ENCODE data around the gene CDC34. TPM values are rescaled to one million over a fixed set of nuclear protein-coding genes. Genes with fewer than 3 reads are reported as not detected.

CDC34 gene
- total RNA-seq, 1 donor from 2014 or later: 110 TPM

DNA sequence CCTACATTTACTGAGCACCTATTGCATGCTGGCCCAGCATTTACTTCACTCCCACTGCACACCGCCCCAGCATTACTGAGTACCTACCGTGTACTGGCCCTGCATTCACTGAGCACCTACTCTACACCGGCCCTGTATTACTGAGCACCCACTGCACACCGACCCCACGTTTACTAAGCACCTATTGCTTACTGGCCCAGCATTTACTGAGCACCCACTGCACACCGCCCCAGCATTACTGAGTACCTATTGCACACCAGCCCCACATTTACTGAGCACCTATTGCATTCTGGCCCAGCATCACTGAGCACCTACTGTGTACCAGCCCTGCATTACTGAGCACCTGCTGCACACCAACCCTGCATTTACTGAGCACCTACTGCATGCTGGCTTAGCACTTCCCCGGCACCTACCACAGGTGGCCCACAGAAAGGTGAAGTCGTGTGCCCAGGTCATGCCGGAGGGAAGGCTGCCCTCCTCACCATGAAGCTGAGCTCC, 17.3 kb upstream of the CDC34 start:
- ATAC-seq (no peak), DNase-seq (no peak)
- intact Hi-C loops (cut with micrococcal nuclease): no loop called here

DNA sequence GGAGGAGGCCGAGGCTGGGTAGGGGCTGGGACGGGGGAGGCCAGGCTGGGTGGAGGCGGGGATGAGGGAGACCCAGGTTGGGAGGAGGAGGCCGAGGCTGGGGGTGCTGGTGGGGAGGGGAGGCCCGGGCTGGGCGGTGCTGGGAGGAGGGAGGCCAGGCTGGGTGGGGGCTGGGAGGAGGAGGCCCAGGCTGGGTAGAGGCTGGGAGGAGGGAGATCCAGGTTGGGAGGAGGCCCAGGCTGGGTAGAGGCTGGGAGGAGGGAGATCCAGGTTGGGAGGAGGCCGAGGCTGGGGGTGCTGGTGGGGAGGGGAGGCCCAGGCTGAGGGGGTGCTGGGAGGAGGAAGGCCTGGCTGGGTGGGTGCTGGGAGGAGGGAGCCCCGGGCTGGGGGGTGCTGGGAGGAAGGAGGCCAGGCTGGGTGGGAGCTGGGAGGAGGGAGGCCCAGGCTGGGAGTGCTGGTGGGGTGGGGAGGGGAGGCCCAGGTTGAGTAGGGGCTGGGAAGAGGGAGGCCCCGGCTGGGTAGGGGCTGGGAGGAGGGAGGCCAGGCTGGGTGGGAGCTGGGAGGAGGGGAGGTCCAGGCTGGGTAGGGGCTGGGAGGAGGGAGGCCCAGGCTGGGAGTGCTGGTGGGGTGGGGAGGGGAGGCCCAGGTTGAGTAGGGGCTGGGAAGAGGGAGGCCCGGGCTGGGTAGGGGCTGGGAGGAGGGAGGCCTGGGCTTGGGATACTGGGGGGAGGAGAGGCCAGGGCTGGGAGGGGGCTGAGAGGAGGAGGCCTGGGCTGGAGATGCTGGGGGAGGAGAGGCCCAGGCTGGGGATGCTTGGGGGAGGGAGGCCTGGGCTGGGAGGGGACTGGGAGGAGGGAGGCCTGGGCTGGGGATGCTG, 13.6 kb upstream of the CDC34 start:
- no peak for DNase-seq
- intact Hi-C loops (cut with micrococcal nuclease): no loop called here
- peak; percentile 14 for ATAC-seq

DNA sequence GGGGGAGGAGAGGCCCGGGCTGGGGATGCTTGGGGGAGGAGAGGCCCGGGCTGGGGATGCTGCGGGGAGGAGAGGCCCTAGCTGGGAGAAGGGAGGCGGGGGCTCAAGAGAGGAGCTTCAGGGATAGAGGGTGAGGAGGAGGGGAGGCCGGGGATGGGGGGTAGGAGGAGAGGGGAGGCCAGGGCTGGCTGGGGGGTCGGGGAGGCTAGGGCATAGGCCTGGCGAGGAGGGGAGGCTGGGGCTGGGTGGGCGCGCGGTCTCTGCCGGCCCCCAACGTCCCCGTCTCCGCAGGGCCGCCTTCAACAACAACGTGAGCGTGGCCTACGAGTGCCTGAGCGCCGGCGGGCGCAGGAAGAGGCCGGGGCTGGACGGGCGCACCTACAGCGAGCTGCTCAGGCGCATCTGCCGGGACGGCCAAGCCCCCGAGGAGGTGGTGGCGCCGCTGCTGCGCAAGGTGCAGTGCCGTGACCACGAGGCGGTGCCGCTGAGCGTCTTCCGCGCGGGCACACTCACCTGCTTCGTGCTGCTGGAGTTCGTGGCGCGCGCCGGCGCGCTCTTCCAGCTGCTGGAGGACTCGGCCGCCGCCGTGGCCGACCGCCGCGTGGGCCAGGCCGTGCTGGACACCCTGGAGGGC, 12.8 kb upstream of the CDC34 start:
- ATAC-seq (peak; percentile 22), DNase-seq (no peak)

GRCh38 chr19:519449-519865, 12.1 kb upstream of the CDC34 start:
- intact Hi-C loops (cut with micrococcal nuclease): no loop called here
- DNase-seq: no peak
- no peak for ATAC-seq

More for the DNA sequence above, 12.8 kb upstream of the CDC34 start:
- intact Hi-C loops (cut with micrococcal nuclease): no loop called here

DNA sequence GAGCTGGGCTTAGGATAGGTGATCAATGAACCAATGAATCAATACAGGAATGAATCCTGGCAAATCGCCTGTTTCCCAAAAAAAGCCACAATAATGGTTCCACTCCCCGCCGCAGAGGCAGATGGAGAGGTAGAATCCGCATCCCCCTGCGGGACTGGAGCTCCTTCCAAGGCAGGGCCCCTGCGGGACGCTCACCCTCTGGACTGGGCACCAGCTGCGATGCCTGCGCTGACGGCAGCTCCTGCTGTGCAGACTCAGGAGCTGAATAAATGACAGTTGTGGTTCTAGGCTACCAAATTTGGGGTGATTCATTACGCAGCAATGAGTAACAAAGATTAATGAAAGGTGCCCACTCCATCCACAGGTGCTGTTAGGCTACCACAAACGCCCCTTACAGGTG, 8.8 kb upstream of the CDC34 start:
- intact Hi-C loops (cut with micrococcal nuclease): no loop called here
- no peak for ATAC-seq
- DNase-seq: no peak

- DNase-seq: no peak
- peak; percentile 62 for ATAC-seq
- intact Hi-C loops (cut with micrococcal nuclease): no loop called here
Observed at GRCh38 chr19:524062-524674, 7.4 kb upstream of the CDC34 start.

GRCh38 chr19:525029-525428, 6.5 kb upstream of the CDC34 start:
- ATAC-seq: no peak
- no peak for DNase-seq
- intact Hi-C loops (cut with micrococcal nuclease): no loop called here

DNA sequence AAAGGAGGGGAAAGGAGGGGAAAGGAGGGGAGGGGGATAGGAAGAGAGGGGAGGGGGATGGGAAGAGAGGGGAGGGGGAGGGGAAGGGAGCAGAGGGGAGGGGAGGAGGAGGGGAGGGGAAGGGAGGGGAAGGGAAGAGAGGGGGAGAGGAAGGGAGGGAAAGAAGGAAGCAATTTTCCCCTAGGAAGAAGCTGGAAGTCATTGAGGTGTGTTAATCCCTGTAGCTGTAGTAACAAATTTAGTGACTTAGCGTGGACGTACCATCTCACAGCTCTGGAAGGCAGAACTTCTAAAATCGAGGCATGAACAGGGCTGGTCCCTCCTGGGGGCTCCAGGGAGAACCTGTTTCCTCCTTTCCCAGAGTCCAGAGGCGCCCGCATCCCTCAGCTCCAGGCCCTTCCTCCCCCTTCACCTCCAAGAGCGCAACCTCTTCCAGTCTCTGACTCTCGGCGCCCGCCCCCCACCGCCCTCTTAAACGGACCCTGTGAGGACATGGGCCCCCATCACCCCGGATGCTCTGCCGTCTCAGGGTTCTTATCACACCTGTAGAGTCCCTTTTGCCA, 5.6 kb upstream of the CDC34 start:
- ATAC-seq: no peak
- DNase-seq: no peak
- intact Hi-C loops (cut with micrococcal nuclease): no loop called here

GRCh38 chr19:530134-531008, 1.2 kb upstream of the CDC34 start:
- intact Hi-C loops (cut with micrococcal nuclease): no loop called here
- ATAC-seq: no peak
- DNase-seq: no peak

DNA sequence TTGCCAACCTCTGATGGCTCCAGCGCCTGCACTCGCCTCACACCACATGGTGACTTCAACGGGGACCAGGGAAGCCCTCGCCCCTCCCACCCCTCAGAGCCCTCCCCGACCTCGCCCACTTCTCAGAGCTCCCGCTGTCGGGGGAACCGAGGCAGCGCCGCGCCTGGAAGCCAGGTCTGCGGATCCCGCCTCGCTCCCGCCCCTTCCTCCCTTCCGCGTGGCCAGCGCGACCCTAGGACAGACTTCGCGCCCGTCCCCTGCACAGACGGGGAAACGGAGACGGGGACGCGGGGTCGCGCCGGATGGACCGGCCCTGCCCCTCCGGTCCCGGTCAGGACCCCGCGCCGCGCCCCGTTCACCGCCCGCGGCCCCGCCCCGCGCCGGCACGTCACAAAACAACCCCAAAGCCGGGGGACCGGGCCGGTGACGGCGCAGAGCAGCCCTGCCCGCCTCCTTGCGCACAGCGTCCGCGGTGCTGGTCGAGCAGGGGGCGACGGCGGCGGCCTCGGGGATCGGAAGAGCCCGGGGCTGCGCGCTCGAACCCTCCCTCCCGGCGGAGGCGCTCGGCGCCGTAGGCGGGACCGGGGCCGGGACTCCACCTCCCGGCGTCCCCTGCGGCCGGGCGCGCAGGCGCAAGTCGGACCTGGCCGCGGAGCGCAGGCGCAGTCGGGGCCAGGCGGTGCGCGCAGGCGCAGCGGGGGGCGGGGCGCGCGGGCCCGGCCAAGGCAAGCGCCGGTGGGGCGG, 379 bp upstream of the CDC34 start:
- ATAC-seq: peak; percentile 79
- peak; percentile 94 for DNase-seq
- intact Hi-C loops (cut with micrococcal nuclease): no loop called here

DNA sequence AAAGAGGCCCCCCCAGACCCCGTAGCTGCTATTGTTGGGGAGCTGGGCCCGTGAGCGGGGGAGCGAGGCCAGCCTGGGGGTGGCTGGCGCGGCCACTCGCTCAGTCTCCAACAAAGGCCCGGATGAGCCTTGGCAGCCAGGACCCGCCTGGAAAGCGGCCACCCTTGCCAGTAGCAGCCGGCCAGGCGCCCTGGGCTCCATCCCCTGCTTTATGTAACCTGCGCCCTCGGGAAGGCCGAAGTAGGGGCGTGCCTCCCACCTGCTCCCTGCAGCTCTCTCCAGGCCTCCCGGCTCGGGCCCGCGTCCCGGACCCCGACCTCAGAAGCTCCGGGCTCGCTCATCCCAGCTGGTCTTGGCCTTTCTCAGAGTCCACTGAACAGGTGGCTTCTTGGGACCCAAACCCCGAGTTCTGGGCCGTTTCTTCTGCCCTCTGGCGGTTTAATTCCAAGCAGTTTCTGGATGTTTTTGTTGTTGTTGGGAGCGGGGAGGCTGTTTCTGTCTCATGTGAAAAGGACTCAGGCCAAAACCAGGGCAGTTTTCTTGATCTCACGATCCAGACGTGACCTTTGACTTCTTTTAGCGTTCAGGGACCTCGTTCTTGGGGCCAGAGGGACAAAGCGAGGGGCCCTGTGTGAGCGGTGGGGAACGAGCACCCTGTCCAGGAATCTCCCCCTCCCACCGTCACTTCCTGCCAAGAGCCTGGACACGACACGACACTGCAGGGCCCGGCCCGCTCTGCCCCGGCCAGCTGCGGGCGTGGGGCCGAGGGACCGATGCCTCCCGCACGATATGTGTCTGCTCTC, 1.2 kb downstream of the CDC34 start:
- ATAC-seq (peak; percentile 64), DNase-seq (peak; percentile 93)
- intact Hi-C loops (cut with micrococcal nuclease): no loop called here

GRCh38 chr19:533364-534058, 2.0 kb downstream of the CDC34 start:
- ATAC-seq: no peak
- no peak for DNase-seq
- intact Hi-C loops (cut with micrococcal nuclease): no loop called here

GRCh38 chr19:534088-534487, 2.5 kb downstream of the CDC34 start:
- intact Hi-C loops (cut with micrococcal nuclease): no loop called here
- ATAC-seq: no peak
- no peak for DNase-seq

GRCh38 chr19:535017-535835, 3.7 kb downstream of the CDC34 start:
- intact Hi-C loops (cut with micrococcal nuclease): no loop called here
- DNase-seq: peak; percentile 58
- ATAC-seq: no peak

GRCh38 chr19:536031-536880, 4.7 kb downstream of the CDC34 start:
- intact Hi-C loops (cut with micrococcal nuclease): no loop called here
- DNase-seq (no peak), ATAC-seq (no peak)
